COLO829 (cell line): Measurements from ENCODE around the gene ISCU.
"Not testable (repeated sequence)": the region's sequence is repeated elsewhere in the genome, so short reads cannot be mapped to it uniquely, and the experiment has no call there.

Source experiments
- DNase-seq: peaks from one replicate; pipeline ENCODE4 v3.0.0; 2012; ENCODE audit warnings: low spot score

Gene ISCU

DNA sequence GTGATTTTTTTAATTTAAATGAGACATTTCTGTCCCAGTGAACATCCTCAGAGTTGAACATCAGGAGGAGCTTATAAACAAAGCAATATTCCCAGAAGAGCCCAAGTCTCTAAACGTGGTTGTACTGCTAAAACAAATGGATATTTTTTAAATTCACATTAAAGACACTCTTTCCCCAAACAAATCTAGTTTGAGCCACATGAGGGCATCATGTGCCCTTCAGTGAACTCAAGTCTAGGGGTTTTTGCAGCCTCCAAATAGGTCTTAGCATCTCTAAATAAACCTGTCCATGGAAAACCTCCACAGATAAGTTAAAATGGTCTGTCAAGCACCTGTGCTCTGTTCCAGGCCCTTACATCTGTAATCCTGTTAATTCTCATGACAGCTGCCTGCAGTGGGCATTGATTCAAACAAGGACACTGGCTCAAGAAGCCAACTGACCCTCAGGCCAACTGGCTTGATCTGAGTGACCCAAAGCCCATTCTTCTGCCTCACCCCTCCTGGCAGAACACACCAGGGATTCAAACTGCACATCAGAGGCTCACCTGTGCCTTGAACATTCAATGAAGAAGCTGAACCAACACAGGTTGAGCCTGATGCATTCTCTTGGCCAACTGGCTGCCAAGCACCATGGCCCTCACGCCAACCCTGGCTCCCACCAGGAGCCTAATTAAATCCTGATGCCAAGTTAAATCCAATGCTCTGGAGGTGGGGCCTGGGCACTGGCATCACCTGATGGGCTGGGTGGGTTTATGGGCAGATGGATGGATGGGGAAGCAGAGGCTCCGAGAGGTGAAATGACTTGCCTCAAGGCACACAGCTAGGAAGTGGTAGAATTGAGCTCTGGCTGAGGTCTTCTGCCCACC lies 8.6 kb downstream of the ISCU start:
- no peak for DNase-seq

DNA sequence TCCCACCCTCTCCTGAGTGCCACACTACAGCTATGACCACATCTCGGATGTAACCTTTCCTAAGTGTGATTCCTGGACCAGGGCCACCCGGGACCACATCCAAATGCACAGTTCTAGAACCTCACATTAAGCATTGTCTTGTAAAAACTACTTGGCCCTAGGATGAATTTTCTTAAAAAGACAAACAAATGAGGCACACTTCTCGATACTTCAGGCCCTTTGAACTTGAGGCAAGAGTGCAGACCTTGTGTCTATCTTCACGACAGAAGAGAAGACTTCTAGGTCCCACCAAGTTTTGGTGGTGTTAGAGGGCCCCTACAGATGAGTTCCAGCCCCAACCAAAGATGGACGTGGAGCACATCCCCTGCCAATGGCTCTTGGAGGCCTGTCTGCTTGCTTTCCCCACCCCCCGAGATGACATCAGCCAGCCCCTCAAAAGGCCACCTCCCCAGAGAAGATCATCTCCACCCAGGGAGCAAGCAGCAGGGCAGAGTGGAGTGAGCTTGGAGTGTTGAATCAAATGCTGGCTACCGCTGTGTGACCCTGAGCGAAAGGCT lies 9.3 kb downstream of the ISCU start:
- no peak for DNase-seq

DNA sequence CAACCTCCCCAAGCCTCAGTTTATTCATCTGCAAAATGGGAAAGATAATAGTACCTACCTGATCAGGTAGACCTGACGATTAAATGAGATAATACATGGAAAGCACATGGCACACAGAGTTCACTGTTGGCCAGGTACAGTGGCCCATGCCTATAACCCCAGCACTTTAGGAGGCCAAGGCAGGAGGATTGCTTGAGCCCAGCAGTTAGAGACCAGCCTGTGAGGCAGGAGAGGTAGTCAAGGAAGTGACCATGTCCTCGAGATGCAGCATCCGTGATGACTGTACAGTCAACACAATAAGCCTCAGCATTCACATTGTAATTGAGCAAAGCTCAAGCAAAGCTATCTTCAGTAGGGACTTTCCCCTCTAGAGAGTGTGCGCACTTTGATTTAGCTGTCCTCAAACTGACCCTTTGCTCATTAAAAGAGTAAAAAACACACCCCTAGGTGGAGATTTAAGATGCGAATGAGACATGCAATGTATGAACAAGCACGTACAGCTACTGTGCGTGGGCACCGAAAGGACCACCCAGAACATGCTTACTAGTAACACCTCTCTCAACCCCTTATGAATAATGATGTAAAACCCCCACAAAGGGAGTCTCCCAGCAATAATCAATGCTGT lies 9.9 kb downstream of the ISCU start:
- no peak for DNase-seq

DNA sequence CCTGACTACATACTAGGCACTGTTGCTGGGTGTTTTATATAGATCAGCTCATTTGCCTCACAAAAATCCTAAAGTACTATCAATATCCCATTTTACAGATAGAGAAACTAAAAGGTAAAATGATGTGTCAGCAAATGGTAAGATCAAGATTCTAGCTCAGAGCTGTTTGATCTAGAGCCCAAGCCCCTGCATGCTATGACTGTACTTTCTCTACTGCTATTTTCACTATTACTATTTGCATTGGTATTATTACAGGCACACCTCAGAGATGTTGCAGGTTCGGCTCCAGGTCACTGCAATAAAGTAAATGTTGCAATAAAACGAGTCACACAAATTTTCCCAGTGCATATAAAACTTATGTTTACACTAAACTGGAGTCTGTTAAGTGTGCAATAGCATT lies 10.9 kb downstream of the ISCU start:
- no peak for DNase-seq

DNA sequence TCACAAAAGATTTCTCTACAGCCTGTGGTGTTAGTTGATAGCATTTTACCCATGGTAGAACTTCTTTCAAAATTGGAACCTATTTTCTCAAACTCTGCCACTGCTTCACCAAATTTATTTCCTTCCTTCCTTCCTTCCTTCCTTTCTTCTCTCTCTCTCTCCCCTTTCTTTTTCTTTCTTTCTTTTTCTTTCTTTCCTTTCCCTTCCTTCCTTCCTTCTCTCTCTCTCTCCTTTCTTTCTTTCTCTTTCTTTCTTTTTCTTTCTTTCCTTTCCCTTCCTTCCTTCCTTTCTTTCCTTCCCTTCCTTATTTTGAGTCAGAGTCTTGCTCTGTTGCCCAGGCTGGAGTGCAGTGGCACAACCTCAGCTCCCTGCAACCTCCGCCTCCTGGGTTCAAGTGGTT lies 11.9 kb downstream of the ISCU start:
- not testable (repeated sequence) for DNase-seq

DNA sequence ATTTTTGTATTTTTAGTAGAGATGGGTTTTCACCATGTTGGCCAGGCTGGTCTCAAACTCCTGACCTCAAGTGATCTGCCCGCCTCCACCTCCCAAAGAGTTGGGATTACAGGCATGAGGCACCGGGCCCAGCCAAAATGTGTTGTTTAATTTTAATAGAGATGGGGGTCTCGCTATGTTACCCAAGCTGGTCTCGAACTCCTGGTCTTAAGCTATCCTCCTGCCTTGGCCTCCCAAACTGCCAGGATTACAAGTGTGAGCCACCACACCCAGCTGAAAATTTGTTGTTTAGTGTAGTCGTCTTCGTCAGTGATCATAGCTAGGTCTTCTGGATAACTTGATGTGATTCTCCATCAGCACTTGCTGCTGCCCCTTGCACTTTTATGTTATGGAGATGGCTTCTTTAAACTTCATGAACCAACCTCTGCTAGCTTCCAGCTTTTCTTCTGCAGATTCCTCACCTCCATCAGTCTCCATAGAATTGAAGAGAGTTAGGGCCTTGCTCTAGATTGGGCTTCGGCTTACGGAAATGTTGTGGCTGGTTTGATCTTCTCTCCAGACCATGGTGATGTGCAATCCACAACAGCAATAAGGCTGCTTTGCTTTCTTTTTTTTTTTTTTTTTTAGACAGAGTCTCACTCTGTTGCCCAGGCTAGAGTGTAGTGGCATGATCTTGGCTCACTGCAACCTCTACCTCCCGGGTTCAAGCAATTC lies 13.0 kb downstream of the ISCU start:
- DNase-seq = no peak

DNA sequence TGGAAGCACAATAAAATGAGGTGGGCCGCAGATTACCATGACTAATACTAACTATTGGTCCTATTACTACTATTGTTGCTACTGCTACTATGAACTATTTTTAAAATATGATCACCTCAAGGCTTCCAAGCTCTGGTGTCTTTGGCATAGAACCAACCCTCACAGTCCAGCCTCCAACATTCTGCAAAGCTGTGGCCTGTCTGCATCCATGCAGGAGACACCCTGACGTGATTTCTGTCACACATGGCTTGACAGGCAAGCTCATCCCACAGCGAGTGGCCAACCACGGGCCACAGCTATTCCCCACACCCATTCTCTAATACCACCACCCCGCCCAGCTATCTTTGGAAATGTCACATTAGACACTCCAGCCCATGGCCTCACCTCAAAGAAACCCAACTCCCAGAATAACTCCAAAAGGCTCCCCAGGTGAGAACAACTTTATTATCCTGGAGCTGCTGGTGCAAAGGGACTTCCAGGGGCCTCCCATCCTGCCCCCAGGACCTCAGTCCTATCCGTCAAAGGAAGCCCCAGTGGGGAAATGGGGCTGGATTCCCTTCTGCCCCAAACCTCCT lies 14.4 kb downstream of the ISCU start:
- no peak for DNase-seq

DNA sequence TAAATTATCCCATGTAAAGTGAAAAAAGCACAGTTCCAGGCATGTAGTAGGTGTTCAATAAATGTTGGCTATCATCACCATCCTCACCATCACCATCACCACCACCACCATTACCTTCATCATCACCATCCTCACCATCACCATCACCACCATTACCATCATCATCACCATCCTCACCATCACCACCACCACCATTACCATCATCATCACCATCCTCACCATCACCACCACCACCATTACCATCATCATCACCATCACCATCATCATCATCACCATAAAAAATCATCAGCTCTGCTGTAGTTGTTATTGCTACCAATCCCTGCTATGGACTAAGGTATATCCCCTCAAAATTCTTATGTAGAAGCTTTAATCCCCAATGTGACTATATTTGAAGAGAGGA lies 15.1 kb downstream of the ISCU start:
- DNase-seq = no peak

DNA sequence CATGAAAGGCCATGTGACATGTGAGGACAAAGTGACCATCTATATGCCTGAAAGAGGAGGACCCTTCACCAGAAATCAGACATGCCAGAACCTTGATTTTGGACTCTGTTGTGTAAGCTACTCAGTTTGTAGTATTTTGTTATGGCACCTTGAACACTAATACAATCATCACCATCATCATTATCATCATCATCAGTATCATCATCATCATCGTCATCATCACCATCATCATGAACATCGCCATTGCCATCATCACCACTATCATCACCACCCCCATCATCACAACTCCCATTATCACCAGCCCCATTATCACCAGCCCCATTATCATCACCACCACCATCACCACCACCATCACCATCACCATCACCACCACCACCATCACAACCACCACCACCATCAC lies 15.9 kb downstream of the ISCU start:
- no peak for DNase-seq

DNA sequence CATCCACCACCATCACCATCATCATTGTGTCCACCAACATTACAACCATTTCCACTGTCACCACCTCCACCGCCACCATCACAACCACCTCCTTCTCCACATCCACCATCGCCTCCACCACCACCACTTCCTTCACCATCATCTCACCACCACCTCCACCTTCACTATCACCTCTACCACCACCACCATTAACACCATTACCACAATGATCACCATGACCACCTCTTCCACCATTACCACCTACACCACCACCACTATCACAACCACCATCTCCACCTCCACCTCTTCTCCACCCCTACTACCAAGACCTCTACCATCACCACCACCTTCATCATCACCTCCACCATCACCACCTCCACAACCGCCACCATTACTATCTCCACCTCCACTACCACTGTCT lies 16.4 kb downstream of the ISCU start:
- DNase-seq = no peak

DNA sequence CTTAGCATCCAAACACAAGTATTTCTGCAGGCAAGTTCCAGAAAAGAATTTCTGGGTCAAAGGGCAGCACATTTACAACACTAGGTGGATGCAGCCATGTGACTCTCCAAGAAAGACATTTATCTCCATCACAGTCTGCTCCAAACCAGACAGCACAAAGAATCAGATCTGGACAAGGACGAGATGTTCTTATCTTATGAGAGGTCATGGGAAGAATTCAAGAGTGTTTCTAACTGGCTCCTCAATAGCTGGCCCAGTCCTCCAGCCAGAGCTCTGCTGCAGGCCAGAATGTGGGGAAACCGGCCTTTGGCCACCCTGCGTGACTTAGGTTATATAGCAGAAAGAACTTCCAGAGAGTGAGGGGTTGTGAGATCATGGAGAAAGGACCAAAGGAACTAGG lies 18.1 kb downstream of the ISCU start:
- no peak for DNase-seq

DNA sequence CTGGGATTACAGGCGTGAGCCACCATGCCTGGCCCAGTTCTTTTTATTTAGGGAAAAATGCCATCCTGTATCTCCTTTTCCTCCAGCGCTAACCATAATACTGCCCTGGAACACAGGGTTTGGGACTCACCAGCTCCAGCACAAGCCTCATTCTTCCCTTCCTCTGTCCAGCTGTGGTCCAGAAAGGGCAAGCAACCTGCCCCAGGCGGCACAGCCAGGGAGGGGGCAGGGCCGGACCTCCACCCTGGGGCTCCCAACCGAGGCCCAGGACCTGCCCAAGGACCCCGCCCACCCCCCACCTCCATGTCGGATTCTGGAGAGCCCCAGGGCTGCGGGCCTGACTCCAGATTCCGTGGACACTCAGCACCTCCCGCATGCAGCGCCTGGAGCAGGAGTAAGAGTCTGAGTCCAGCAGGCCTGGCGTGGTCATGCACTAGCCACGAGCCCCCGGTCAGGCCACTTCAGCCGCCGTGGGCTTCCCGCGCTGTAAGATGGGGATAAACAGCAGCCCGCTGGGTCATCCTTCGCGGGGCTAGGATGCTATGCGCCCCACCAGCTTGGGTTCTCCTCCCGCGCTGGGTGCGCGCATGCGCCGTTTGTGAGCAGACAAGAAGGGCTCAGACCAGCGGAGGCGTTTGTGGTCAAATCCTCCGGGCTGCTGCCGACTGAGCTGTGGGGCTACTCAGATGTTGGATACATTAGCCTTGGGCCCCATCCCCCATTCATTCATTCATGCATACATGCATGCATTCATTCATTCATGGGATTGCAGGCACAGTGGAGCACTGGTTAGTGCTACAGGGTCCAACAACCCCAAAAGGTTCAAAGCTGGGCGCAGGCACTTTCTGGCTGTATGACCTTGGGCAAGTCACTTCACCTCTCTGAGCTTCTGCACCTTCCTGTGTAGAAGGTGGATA lies 19.2 kb downstream of the ISCU start:
- no peak for DNase-seq

DNA sequence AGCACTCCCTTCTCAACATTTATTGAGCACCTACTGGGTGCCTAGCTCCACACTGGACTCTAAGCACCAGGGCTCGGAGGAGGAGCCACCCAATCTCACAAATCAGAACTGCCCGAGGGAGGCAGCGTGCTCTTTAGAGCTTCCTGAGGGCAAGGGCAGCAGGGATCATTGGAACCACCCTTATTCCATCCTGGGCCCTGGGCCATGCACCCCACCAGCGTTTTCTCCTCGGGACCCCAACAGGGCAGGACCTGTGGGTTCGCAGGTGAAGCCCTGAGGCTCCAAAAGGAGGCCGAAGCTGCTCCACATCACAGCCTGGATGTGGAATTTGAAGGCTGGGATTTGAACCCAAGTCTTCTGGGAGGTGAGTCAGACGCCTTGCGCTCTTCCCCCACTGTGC lies 20.1 kb downstream of the ISCU start:
- no peak for DNase-seq

DNA sequence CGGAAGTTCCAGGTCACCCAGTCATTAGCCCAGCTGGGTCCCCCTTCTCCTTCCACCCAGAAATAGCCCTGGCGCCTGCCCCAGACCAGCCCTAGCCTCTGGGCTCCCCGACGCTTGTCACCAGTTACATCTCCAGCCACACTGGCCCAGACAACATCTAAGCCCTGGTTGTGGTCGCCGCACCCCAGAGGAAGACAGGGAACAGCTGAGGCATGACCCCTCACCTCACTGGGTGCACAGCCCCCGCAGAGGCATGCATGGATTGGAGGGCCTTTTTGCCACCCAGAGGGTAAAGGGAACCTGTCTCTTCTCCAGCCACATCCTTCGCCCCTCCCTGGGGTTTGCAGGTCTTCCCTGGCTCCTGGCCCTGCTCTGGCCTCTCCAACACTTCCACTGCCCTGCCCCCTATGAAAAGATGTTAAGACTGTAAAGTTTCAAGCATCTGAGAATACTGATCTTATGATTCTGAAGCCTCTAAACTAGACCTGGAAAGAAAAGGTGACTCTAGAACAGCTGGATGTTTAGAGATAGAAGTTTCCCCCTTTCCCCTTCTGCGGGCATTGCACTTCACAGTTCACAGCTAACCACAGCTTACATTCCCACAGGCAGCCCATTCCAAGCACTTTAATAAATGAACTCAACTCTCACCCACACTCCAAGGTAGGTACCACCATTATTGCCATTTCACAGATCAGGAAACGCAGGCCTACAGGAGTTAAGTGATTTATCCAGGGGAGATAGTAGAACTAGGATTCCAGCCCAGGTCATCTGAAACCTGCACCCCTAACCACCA lies 20.8 kb downstream of the ISCU start:
- no peak for DNase-seq

DNA sequence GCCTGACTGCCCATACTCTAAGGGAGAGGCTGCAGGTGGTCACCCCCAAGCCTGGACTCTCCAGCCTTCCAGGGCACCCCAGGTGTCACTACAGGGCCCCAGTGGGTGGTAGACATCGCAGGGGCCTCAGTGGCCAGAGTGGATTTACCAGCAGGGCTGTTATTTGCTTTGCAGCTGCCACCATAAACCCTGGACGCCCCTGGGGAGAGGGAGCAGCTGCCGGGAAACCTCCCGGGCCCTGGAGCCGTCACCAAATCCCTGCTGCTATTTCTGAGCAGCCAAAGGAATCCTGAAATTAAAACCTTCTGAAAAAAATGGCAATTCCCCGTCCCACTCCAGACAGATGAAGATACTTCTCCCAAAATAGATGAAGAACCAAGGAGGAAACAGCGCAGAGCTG lies 21.6 kb downstream of the ISCU start:
- no peak for DNase-seq

DNA sequence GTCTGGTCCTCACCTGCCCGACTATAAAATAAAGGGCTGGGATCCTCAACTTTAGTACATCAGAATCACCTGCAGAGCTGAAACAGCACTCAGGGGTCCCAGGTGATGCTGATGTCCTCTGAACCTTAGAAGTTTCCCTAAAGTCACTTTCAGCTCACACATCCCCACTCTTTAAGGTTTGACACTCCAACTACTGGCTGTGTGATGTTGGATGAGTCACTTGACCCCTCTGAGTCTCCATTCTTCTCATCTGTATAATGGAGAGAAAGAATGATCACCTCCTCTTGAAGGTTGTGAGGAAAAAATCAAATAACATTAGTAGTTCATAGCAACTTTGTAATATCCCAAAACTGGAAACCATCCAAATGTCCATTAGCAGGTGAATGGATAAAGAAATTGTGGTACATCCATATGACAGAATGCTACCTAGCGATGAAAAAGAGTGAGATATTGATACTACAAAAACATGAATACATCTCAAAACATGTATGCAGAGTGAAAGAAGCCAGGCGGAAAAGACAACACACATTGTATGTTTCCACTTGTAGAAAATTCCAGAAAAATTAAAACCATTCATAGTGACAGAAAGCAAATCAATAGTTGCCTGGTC lies 22.2 kb downstream of the ISCU start:
- DNase-seq = no peak

DNA sequence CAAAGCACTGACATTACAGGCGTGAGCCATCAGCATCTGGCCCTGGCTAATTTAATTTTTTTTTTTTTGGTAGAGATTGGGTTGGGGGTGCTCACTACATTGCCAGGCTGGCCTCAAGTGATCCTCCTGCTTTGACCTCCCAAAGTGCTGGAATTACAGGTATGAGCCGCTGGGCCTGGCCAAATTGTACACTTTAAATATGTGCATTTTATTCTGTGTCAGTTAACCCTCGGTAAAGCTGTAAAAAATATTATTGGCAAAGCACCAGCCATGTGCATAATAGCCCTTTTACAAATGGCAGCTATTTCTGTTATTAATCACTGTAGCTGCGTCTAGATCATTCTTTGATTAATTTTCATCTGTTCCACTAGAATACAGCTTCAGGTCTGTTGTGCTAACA lies 23.5 kb downstream of the ISCU start:
- DNase-seq = no peak

DNA sequence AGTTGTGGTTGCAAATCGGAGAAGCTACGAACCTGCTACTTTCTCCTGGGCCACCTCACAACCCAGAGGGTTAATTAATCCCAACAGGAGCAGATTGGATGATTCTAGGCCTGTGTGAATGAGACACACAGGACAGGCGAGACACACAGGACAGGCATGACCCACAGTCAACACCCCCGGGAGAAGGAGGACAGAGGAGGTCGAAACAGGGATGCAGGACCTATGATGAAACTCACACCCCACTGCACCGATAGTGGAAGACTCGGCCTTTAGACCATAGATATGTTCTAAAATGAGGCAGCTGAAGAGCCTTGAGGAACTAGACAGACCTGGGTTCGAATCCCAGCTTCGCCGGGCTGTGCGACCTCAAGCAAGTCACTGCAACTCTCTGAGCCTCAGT lies 23.9 kb downstream of the ISCU start:
- DNase-seq = no peak

DNA sequence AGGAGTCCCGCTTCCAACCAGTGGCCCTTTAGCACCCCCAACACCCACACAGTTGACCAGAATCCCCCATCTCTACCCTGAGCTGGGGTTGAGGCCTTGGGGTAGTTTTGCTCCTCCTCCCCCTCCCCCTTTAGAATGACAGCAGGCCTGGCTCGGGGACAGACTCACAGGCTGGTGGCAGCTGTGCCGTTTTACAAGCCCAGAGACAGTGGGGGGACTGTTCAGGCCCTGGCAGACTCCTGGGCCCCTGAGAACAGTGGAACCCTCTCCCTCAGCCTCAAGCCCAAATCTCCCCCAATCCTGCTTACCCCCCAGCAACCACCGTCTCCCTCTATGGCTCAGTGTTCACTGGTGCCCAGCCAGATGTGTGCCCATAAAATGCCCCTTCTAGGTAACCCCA lies 25.4 kb downstream of the ISCU start:
- no peak for DNase-seq
